Nephron progenitor cell (in vitro differentiated cells): Measurements from ENCODE around the gene UBAP2.
A peak's percentile ranks its signal among the peaks of the same experiment; 100 is the strongest.

Source experiments
- DNase-seq: peaks from one replicate; pipeline ENCODE4 v3.0.0; 2021
- H3K27ac Mint-ChIP-seq: 2 replicates; pipeline ENCODE4 v1.8.0; 2021; ENCODE audit warnings: mild to moderate bottlenecking, moderate library complexity, mixed read lengths
- H3K27me3 Mint-ChIP-seq: 2 replicates; pipeline ENCODE4 v1.8.0; 2021; ENCODE audit warnings: mild to moderate bottlenecking, low read depth, mixed read lengths; ENCODE audit not compliant: poor library complexity
- H3K36me3 Mint-ChIP-seq: 2 replicates; pipeline ENCODE4 v1.8.0; 2021; ENCODE audit warnings: low read depth, mixed read lengths
- H3K4me1 Mint-ChIP-seq: 2 replicates; pipeline ENCODE4 v1.8.0; 2021; ENCODE audit warnings: mixed read lengths
- H3K4me3 Mint-ChIP-seq: 2 replicates; pipeline ENCODE4 v1.8.0; 2021; ENCODE audit warnings: mild to moderate bottlenecking, moderate library complexity, mixed read lengths
- H3K9me3 Mint-ChIP-seq: 2 replicates; pipeline ENCODE4 v1.8.0; 2021; ENCODE audit warnings: mild to moderate bottlenecking, moderate library complexity, mixed read lengths
- CTCF ChIP-seq: fragments of 200-600 bp; sonication (generic); IDR thresholded peaks from 2 replicates; pipeline ENCODE4 v1.5.0; 2021; ENCODE audit warnings: antibody characterized with exemption

Gene UBAP2

DNA sequence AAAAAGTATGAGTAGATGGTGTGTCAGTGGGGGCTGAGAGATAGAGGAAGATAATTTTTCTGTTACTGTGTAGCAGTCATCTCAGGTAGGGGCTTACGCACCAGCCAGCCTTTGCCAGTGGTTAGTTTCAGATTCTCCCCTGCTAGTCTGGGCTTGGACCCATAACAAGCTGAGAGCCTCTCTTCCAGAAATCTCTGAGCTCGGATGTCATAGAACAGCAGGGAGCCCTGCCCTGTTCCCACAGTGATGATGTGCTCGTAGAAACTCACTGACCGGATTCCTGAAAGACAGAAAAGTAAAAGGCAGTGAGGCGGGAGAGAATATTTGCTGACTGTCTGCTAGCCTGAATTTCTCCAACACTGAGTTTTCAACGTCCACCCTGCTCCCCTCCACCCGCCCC lies 40.6 kb upstream of the UBAP2 start:
- no peaks in the 10 kb centered on the region for H3K4me1 Mint-ChIP-seq
- H3K36me3 Mint-ChIP-seq: peaks cover 70% of the 10 kb centered on the region
- no peaks in the 10 kb centered on the region for H3K27me3 Mint-ChIP-seq
- H3K27ac Mint-ChIP-seq: peak overlapping the region; percentile 66
- no peak overlapping the region for H3K4me3 Mint-ChIP-seq
- DNase-seq: no peak
- no peaks in the 10 kb centered on the region for H3K9me3 Mint-ChIP-seq
- no peak for TF ChIP-seq CTCF

DNA sequence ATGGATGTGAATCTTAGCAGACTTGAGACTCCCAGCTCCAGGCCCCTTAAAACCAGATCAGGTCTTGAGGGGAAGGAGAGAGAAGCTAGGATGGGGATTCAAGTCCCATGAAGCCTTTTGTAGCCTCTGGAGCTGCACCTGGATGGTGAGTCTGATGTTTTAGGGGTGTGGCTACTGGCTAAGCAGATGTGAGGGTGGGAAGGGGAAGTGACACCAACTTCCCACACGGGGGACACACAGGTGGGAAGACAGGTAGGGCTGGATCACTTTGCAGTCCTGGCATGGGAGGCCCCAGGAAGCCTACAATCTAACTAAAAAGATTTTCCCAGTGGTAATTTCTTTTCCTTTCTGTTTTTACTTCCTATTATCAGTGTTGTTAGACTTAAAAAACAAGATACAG lies 38.7 kb upstream of the UBAP2 start:
- Mint-ChIP-seq H3K27me3 (no peaks in the 10 kb centered on the region), H3K36me3 (peaks cover 59% of the 10 kb centered on the region), H3K27ac (no peak overlapping the region), H3K4me3 (no peak overlapping the region), H3K4me1 (no peaks in the 10 kb centered on the region), H3K9me3 (no peaks in the 10 kb centered on the region)
- TF ChIP-seq CTCF: no peak
- DNase-seq: no peak

DNA sequence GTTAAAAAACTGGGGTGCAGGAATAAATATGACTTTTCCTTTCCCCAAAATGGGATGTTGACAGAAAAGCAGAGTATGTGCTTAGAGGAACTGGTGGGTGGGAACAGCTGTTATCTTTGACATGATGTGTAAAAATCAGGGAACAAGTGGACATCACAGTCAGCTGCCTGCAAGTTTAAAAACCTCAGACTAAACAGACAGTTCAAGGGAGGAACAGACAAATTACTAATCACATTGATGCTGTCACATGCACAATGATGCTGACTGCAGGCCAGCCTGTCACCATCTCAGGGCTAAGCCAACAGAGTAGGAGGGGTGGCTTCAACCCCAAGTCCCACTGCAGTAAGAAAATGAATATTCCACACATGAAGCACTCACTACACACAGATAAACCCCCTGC lies 38.2 kb upstream of the UBAP2 start:
- no peaks in the 10 kb centered on the region for H3K4me1 Mint-ChIP-seq
- no peaks in the 10 kb centered on the region for H3K27me3 Mint-ChIP-seq
- H3K36me3 Mint-ChIP-seq: peaks cover 54% of the 10 kb centered on the region
- no peaks in the 10 kb centered on the region for H3K9me3 Mint-ChIP-seq
- H3K4me3 Mint-ChIP-seq: no peak overlapping the region
- no peak overlapping the region for H3K27ac Mint-ChIP-seq
- no peak for DNase-seq
- TF ChIP-seq CTCF: no peak

GRCh38 chr9:34085581-34086500 lies 37.2 kb upstream of the UBAP2 start:
- H3K27ac Mint-ChIP-seq: peak overlapping the region; percentile 77
- H3K4me3 Mint-ChIP-seq: no peak overlapping the region
- no peaks in the 10 kb centered on the region for H3K9me3 Mint-ChIP-seq
- no peak for TF ChIP-seq CTCF
- peaks cover 43% of the 10 kb centered on the region for H3K36me3 Mint-ChIP-seq
- no peaks in the 10 kb centered on the region for H3K27me3 Mint-ChIP-seq
- DNase-seq: no peak
- H3K4me1 Mint-ChIP-seq: no peaks in the 10 kb centered on the region

GRCh38 chr9:34084562-34084961 lies 35.9 kb upstream of the UBAP2 start:
- H3K27me3 Mint-ChIP-seq: no peaks in the 10 kb centered on the region
- no peak for TF ChIP-seq CTCF
- H3K4me3 Mint-ChIP-seq: no peak overlapping the region
- DNase-seq: no peak
- peaks cover 33% of the 10 kb centered on the region for H3K36me3 Mint-ChIP-seq
- H3K27ac Mint-ChIP-seq: peak overlapping the region; percentile 16
- H3K4me1 Mint-ChIP-seq: no peaks in the 10 kb centered on the region
- H3K9me3 Mint-ChIP-seq: no peaks in the 10 kb centered on the region

GRCh38 chr9:34079181-34079580 lies 30.5 kb upstream of the UBAP2 start:
- Mint-ChIP-seq H3K4me1 (peaks cover 3% of the 10 kb centered on the region), H3K36me3 (no peaks in the 10 kb centered on the region), H3K4me3 (no peak overlapping the region), H3K27ac (no peak overlapping the region), H3K9me3 (peaks cover 3% of the 10 kb centered on the region), H3K27me3 (no peaks in the 10 kb centered on the region)
- no peak for TF ChIP-seq CTCF
- no peak for DNase-seq
